ENCODE measurements around the gene RSAD2. TPM values are rescaled to one million over a fixed set of nuclear protein-coding genes. Genes with fewer than 3 reads are reported as not detected.

The RSAD2 gene
- polyA plus RNA-seq, 1 donor (not counting 4 experiments of a cell fraction or from before 2014, with no cell fraction given) = 1.7 TPM

GRCh38 chr2:6908291-6908690 is 30.7 kb downstream of the RSAD2 start:
- dilution Hi-C loops (cut with MboI; ENCODE audit: extremely low pct_ligation_motif_present, low sequenced_read_pairs) = no loop called here
- no peak for TF ChIP-seq CTCF (optimal IDR thresholded peaks at IDR 0.05 in 1 of 3, IDR thresholded peaks at IDR 0.05 in 1 of 3, conservative IDR thresholded peaks at IDR 0.05 in 1 of 3; ENCODE audit: extremely low read depth in 1 of 3, insufficient read depth in 2 of 3, low read length in 3 of 3)
- TF ChIP-seq EZH2 (IDR thresholded peaks at IDR 0.05; ENCODE audit: low read length) = no peak
- no peak overlapping the region for H2AFZ ChIP-seq (ENCODE audit: control insufficient read depth, low read length)
- no peaks in the 10 kb centered on the region for H3K36me3 ChIP-seq (ENCODE audit: control insufficient read depth in 2 of 2, extremely low read depth in 1 of 2, insufficient read depth in 2 of 2, low read length in 2 of 2)
- H3K4me3 ChIP-seq (ENCODE audit: control insufficient read depth in 2 of 3, extremely low read depth in 1 of 3, insufficient read depth in 2 of 3, low read depth in 1 of 3, low read length in 3 of 3) = no peak overlapping the region
- no peaks in the 10 kb centered on the region for H3K9me1 ChIP-seq (ENCODE audit: control insufficient read depth, extremely low read depth, insufficient read depth, low read length)
- no peaks in the 10 kb centered on the region for H3K9me3 ChIP-seq (ENCODE audit: control insufficient read depth, low read depth, low read length)
- H3K4me2 ChIP-seq (ENCODE audit: control insufficient read depth, extremely low read depth, insufficient read depth, low read depth, low read length) = no peak overlapping the region
- no peaks in the 10 kb centered on the region for H3K79me2 ChIP-seq (ENCODE audit: control insufficient read depth, insufficient read depth, low read length)
- no peak overlapping the region for H3K9ac ChIP-seq (ENCODE audit: control insufficient read depth, extremely low read depth, insufficient read depth, low read length)
- DNase-seq (ENCODE audit: low read depth, low spot score) (no peak), FAIRE-seq (no peak)
- H3K4me1 ChIP-seq (ENCODE audit: control insufficient read depth, extremely low read depth, insufficient read depth, low read length) = no peaks in the 10 kb centered on the region
- no peaks in the 10 kb centered on the region for H4K20me1 ChIP-seq (ENCODE audit: control insufficient read depth, extremely low read depth, insufficient read depth, low read length)
- no peak overlapping the region for H3K27ac ChIP-seq (ENCODE audit: control insufficient read depth, insufficient read depth, low read length)
- H3K27me3 ChIP-seq (ENCODE audit: control insufficient read depth, extremely low read depth, insufficient read depth, low read length) = no peaks in the 10 kb centered on the region

- no peaks in the 10 kb centered on the region for H3K9me3 ChIP-seq (ENCODE audit: control insufficient read depth, low read depth, low read length)
- no peaks in the 10 kb centered on the region for H3K36me3 ChIP-seq (ENCODE audit: control insufficient read depth in 2 of 2, extremely low read depth in 1 of 2, insufficient read depth in 2 of 2, low read length in 2 of 2)
- no peak for FAIRE-seq
- no peaks in the 10 kb centered on the region for H3K79me2 ChIP-seq (ENCODE audit: control insufficient read depth, insufficient read depth, low read length)
- H3K4me1 ChIP-seq (ENCODE audit: control insufficient read depth, extremely low read depth, insufficient read depth, low read length) = peaks cover under 1% of the 10 kb centered on the region
- H3K27me3 ChIP-seq (ENCODE audit: control insufficient read depth, extremely low read depth, insufficient read depth, low read length) = no peaks in the 10 kb centered on the region
- no peaks in the 10 kb centered on the region for H3K9me1 ChIP-seq (ENCODE audit: control insufficient read depth, extremely low read depth, insufficient read depth, low read length)
- no peak overlapping the region for H3K9ac ChIP-seq (ENCODE audit: control insufficient read depth, extremely low read depth, insufficient read depth, low read length)
- no peak for TF ChIP-seq EZH2 (IDR thresholded peaks at IDR 0.05; ENCODE audit: low read length)
- no peak for TF ChIP-seq CTCF (optimal IDR thresholded peaks at IDR 0.05 in 1 of 3, IDR thresholded peaks at IDR 0.05 in 1 of 3, conservative IDR thresholded peaks at IDR 0.05 in 1 of 3; ENCODE audit: extremely low read depth in 1 of 3, insufficient read depth in 2 of 3, low read length in 3 of 3)
- no peak overlapping the region for H3K4me2 ChIP-seq (ENCODE audit: control insufficient read depth, extremely low read depth, insufficient read depth, low read depth, low read length)
- no peak overlapping the region for H3K4me3 ChIP-seq (ENCODE audit: control insufficient read depth in 2 of 3, extremely low read depth in 1 of 3, insufficient read depth in 2 of 3, low read depth in 1 of 3, low read length in 3 of 3)
- DNase-seq (ENCODE audit: low read depth, low spot score) = no peak
- H2AFZ ChIP-seq (ENCODE audit: control insufficient read depth, low read length) = no peak overlapping the region
- H4K20me1 ChIP-seq (ENCODE audit: control insufficient read depth, extremely low read depth, insufficient read depth, low read length) = no peaks in the 10 kb centered on the region
- no peak overlapping the region for H3K27ac ChIP-seq (ENCODE audit: control insufficient read depth, insufficient read depth, low read length)
- dilution Hi-C loops (cut with MboI; ENCODE audit: extremely low pct_ligation_motif_present, low sequenced_read_pairs) = no loop called here
Observed at GRCh38 chr2:6909431-6910385, 32.1 kb downstream of the RSAD2 start.

All from keratinocyte (primary cell).